PFSK-1 (cell line): ENCODE results near the gene ZDHHC12.

Experiments
- POLR2AphosphoS5 ChIP-seq: IDR thresholded peaks from 2 replicates; pipeline ENCODE4 v1.6.1; 2012; ENCODE audit warnings: low read depth, mild to moderate bottlenecking, control low read depth, low read length, moderate library complexity
- REST ChIP-seq, 2 experiments: IDR thresholded peaks; 2 replicates each; pipeline versions ENCODE4 v1.6.1 to v1.8.0; 2011 to 2012; ENCODE audit warnings: low read depth in 2 of 2, low read length in 2 of 2, control low read depth in 1 of 2, inconsistent platforms in 1 of 2, mild to moderate bottlenecking in 1 of 2, moderate library complexity in 1 of 2; ENCODE audit not compliant: insufficient read depth in 1 of 2
- TAF1 ChIP-seq: IDR thresholded peaks from 2 replicates; pipeline ENCODE4 v1.6.1; 2012; ENCODE audit warnings: low read length, control low read depth, borderline replicate concordance; ENCODE audit not compliant: insufficient read depth

GRCh38 chr9:128771094-128771721 lies 47.3 kb upstream of the ZDHHC12 start:
- no peak for TF ChIP-seq REST (IDR thresholded peaks at IDR 0.05; ENCODE audit: insufficient read depth in 1 of 2, low read depth in 2 of 2, low read length in 2 of 2)
- TF ChIP-seq POLR2AphosphoS5: no peak
- TF ChIP-seq TAF1: no peak
